ENCODE results near the gene GPR6. TPM values are rescaled to one million over a fixed set of nuclear protein-coding genes. Genes with fewer than 3 reads are reported as not detected.
A peak's percentile ranks its signal among the peaks of the same experiment; 100 is the strongest.

GPR6 gene, protein sequence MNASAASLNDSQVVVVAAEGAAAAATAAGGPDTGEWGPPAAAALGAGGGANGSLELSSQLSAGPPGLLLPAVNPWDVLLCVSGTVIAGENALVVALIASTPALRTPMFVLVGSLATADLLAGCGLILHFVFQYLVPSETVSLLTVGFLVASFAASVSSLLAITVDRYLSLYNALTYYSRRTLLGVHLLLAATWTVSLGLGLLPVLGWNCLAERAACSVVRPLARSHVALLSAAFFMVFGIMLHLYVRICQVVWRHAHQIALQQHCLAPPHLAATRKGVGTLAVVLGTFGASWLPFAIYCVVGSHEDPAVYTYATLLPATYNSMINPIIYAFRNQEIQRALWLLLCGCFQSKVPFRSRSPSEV
- not detected for total RNA-seq
- long read RNA-seq, donor 1, result 0 reads
- long read RNA-seq, donor 2, result 0 reads

GRCh38 chr6:109978174-109979032 lies at the start of gene GPR6:
Gene GPR6, plus strand, starts transcription at chr6:109978311. Its CDS starts 802 bp downstream, at chr6:109979113.
- no peak for TF ChIP-seq CTCF (IDR thresholded peaks at IDR 0.05)
- ATAC-seq, result peak; percentile 69
- H3K9me3 ChIP-seq, result no peaks in the 10 kb centered on the region
- no peaks in the 10 kb centered on the region for H3K36me3 ChIP-seq (ENCODE audit: low read depth)
- intact Hi-C loops (cut with DNase I, micrococcal nuclease), result no loop called here
- no peak within 1 kb of the TSS for H3K4me3 ChIP-seq
- peak; percentile 43 to 76 (median 74) for DNase-seq
- H3K4me1 ChIP-seq (ENCODE audit: low read depth), result no peaks in the 10 kb centered on the region

- intact Hi-C loops (cut with DNase I, micrococcal nuclease), result no loop called here
- ATAC-seq (no peak), DNase-seq (no peak)
- Histone ChIP-seq H3K36me3 (ENCODE audit: low read depth) (no peaks in the 10 kb centered on the region), H3K9me3 (no peaks in the 10 kb centered on the region), H3K4me1 (ENCODE audit: low read depth) (no peaks in the 10 kb centered on the region), H3K4me3 (no peak overlapping the region)
- no peak for TF ChIP-seq CTCF (IDR thresholded peaks at IDR 0.05)
Measured at GRCh38 chr6:109934293-109934692, 43.8 kb upstream of the GPR6 start.

- no peak for ATAC-seq
- intact Hi-C loops (cut with DNase I, micrococcal nuclease), result no loop called here
- TF ChIP-seq CTCF (IDR thresholded peaks at IDR 0.05), result no peak
- Histone ChIP-seq H3K4me1 (ENCODE audit: low read depth) (no peaks in the 10 kb centered on the region), H3K36me3 (ENCODE audit: low read depth) (no peaks in the 10 kb centered on the region), H3K4me3 (no peak overlapping the region), H3K9me3 (no peaks in the 10 kb centered on the region)
- no peak for DNase-seq
Measured at GRCh38 chr6:109939654-109940053, 38.5 kb upstream of the GPR6 start.

DNA sequence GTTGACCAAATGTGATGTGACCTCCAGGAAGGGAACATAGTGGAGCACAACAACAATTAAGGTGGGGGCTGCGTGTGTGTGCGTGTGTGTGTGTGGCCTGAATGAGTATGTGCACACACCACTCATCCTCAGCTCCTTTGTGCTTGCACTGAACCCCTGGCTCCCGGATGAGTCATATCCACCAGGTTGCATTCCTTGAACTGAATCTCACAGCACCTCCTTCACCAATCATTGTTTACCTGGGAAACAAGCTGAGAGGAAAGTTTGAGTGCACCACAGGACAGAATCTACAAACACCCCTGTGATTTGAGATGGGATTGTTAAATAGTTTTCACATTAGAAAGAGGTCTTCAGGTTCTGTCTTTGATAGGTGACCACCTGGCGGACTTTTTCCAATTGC lies 33.7 kb upstream of the GPR6 start:
- Histone ChIP-seq H3K36me3 (ENCODE audit: low read depth) (no peaks in the 10 kb centered on the region), H3K9me3 (no peaks in the 10 kb centered on the region), H3K4me3 (no peak overlapping the region), H3K4me1 (ENCODE audit: low read depth) (no peaks in the 10 kb centered on the region)
- ATAC-seq, result no peak
- no peak for DNase-seq
- intact Hi-C loops (cut with DNase I, micrococcal nuclease), result no loop called here
- no peak for TF ChIP-seq CTCF (IDR thresholded peaks at IDR 0.05)

DNA sequence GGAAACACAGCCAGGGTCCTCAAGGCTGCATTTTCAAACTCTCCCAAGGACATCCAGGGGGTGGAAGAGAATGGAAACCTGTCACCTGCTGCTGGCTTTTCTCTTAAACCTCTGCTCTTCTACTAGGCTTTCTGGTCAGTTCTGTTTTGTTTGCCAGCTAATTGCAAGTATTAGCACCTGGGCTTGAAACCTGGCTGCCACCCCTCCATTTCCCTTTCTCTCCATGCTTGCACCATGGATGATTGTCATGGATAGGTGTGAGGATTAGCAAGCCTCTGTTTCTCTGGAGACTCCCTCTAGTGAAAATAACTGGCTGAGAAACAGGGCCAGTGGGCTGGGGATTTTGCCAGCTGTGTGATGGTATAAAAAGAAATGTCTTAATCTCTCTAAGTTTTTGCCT lies 33.0 kb upstream of the GPR6 start:
- Histone ChIP-seq H3K4me1 (ENCODE audit: low read depth) (no peaks in the 10 kb centered on the region), H3K36me3 (ENCODE audit: low read depth) (no peaks in the 10 kb centered on the region), H3K4me3 (no peak overlapping the region), H3K9me3 (no peaks in the 10 kb centered on the region)
- ATAC-seq (no peak), DNase-seq (no peak)
- intact Hi-C loops (cut with DNase I, micrococcal nuclease), result no loop called here
- no peak for TF ChIP-seq CTCF (IDR thresholded peaks at IDR 0.05)
